AG04450 (cell line): Measurements from ENCODE around the gene CDC42EP3. TPM values are rescaled to one million over a fixed set of nuclear protein-coding genes. Genes with fewer than 3 reads are reported as not detected.

Experiments
- CTCF ChIA-PET: fragments of 300-600, 350-600 bp; formaldehyde crosslinking; extraction: SDS; loops from one replicate; lab custom pipeline; 2022; ENCODE audit warnings: antibody characterized with exemption, inconsistent platforms; lab: Charles Lee
- POLR2A ChIA-PET: fragments of 350-600 bp; formaldehyde crosslinking; extraction: SDS; loops from one replicate; lab custom pipeline; 2021; ENCODE audit warnings: antibody characterized with exemption, inconsistent platforms; lab: Yijun Ruan, JAX
- DNase-seq: peaks from one replicate; pipeline ENCODE4 v3.0.0-alpha.2; 2011; ENCODE audit warnings: low read depth, low spot score
- H3K27ac ChIP-seq: one replicate; pipeline ENCODE4 v1.5.1; 2012; ENCODE audit warnings: low read depth, low read length, control low read depth
- H3K27me3 ChIP-seq: one replicate; pipeline ENCODE4 v1.6.0; 2012; ENCODE audit warnings: low read length; ENCODE audit not compliant: control insufficient read depth, insufficient read depth
- H3K4me3 ChIP-seq: 2 replicates; pipeline ENCODE4 v1.5.1; 2011; ENCODE audit warnings: mild to moderate bottlenecking, low read depth, low read length, control low read depth
- H3K9me3 ChIP-seq: 2 replicates; pipeline ENCODE4 v1.5.1; 2012; ENCODE audit warnings: low read length; ENCODE audit not compliant: control insufficient read depth, insufficient read depth
- polyA plus RNA-seq: library from polyadenylated mRNA; depleted of rRNA; stranded (reverse); fragments of >200 nt; gene quantifications from 2 replicates; pipeline ENCODE4 v1.2.3, GENCODE V29; 2011
- TF ChIP-seq, protein P1 (sequence below): IDR thresholded peaks from 2 replicates; pipeline ENCODE4 v1.5.1; 2011; ENCODE audit warnings: low read depth, low read length, control low read depth, inconsistent platforms

The CDC42EP3 gene
- polyA plus RNA-seq, 1 experiment = 245 TPM

DNA sequence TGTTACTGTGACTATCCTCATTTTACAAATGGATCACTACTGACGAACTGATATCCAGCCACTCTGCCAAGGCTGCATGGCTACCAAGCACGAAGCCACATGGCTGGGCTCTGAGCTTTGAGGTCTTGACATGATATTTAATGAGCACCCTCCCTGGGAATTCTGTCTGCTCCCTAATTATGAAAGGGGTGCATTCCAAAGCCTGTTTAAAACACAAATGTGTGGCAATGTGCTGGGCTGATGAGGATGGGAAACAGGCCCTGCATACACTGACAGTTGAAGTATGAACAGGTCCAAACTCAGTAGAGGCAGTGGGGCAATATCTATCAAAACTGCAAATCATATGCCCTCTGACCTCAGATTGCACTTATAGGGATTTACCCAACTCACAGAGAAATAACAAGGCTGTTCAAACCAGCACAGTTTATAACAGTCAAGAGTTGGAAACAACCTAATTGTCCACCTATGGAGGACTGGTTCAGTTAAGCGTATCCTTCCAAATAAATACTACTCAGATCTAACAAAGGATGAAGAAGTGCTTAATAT is 20.8 kb downstream of the CDC42EP3 start:
- no peaks in the 10 kb centered on the region for H3K27me3 ChIP-seq
- no peak overlapping the region for H3K27ac ChIP-seq
- TF ChIP-seq, protein P1, sequence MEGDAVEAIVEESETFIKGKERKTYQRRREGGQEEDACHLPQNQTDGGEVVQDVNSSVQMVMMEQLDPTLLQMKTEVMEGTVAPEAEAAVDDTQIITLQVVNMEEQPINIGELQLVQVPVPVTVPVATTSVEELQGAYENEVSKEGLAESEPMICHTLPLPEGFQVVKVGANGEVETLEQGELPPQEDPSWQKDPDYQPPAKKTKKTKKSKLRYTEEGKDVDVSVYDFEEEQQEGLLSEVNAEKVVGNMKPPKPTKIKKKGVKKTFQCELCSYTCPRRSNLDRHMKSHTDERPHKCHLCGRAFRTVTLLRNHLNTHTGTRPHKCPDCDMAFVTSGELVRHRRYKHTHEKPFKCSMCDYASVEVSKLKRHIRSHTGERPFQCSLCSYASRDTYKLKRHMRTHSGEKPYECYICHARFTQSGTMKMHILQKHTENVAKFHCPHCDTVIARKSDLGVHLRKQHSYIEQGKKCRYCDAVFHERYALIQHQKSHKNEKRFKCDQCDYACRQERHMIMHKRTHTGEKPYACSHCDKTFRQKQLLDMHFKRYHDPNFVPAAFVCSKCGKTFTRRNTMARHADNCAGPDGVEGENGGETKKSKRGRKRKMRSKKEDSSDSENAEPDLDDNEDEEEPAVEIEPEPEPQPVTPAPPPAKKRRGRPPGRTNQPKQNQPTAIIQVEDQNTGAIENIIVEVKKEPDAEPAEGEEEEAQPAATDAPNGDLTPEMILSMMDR = no peak
- no peak overlapping the region for H3K4me3 ChIP-seq
- H3K9me3 ChIP-seq = peaks cover 6% of the 10 kb centered on the region
- no peak for DNase-seq
- CTCF ChIA-PET = no interaction called here
- POLR2A ChIA-PET = no interaction called here

DNA sequence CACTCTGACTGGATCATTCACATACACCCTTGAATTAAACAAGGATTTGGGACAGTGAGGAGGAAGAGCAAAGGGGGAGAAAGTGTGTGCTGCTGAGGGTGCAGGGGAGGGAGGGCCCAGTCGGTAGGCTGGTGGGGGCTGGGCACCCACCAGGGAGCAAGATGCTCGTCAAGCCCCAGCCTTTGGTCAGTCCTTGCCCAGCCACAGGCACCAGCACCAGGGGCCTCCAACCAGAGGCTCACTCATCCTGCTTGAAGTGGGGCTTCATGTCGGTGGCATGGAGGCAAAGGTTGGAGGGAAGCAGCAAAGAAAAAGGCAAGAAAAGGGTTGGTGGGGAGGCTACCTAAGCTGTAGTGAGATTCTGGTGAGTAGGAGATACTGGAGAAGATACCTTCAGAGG is 21.9 kb downstream of the CDC42EP3 start:
- POLR2A ChIA-PET = no interaction called here
- CTCF ChIA-PET = interaction anchor here (1.1 to 6.4 kb wide), 2 partner anchors 229 to 254 kb away, joined by 3 to 28 read pairs; no protein-coding TSS in a partner anchor
- H3K27ac ChIP-seq = no peak overlapping the region

DNA sequence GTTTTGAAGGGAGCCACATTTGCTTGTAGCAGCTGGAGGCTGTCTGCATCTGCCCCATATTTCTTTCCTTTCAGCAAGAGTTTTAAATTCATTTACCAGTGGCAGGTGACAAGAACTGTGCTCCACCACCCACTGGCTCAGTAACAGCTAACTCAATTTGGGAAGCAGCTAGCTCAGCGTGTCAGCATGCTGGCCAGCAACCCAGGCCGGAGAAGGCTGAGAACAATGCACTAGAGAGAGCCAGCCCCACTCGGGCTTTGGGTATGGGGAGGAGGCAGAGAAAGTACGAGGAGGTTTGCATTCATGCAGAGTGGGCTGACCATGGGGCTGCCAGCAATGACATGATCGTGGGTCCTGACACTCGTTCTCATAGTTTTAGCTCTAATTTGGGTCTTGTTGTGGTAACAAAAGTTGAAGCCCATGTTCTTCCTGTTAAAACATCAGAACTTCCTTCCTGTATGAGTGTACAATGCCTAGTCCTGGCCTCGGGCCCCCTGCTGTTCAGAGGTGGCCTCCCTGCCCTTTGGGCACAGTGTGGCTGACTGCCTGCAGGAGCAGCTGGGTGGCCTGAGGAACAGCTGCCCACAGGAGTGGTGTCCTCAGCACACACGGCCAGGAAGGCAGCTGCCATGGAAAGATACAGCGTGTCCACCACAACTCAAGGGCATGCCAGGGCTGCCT is 23.0 kb downstream of the CDC42EP3 start:
- ChIA-PET CTCF (interaction anchor here (0.6 to 6.4 kb wide), 4 partner anchors 165 to 252 kb away, joined by 3 to 28 read pairs (median 4); no protein-coding TSS in a partner anchor), POLR2A (no interaction called here)
- H3K27ac ChIP-seq = peak overlapping the region; percentile 41

More for the DNA sequence above, 21.9 kb downstream of the CDC42EP3 start:
- DNase-seq = no peak
- TF ChIP-seq, protein P1 = no peak
- Histone ChIP-seq H3K27me3 (no peaks in the 10 kb centered on the region), H3K4me3 (no peak overlapping the region), H3K9me3 (peaks cover 6% of the 10 kb centered on the region)

DNA sequence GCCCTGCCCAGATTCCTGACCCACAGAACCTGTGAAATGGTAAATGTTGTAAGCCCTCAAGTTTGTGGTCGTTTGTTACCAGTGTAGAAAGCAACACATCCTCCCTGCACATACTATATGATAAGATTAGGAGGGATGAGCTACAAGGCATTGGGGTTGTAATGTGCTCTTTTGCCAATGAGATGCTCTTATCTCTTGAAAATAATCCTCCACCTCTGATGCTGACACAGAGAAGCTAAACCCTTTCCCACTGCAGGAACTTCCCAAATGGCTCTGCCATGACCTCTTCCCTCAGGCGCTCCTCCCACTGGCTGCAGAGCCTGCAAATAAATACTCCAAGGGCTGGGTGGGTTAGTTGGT is 23.5 kb downstream of the CDC42EP3 start:
- H3K27ac ChIP-seq = peak overlapping the region; percentile 35
- H3K27me3 ChIP-seq = no peaks in the 10 kb centered on the region
- POLR2A ChIA-PET = no interaction called here
- peaks cover 6% of the 10 kb centered on the region for H3K9me3 ChIP-seq
- TF ChIP-seq, protein P1 = no peak
- CTCF ChIA-PET = interaction anchor here (1.0 to 6.4 kb wide), 2 partner anchors 230 to 233 kb away, joined by 4 to 28 read pairs; no protein-coding TSS in a partner anchor
- H3K4me3 ChIP-seq = no peak overlapping the region
- no peak for DNase-seq

More for the DNA sequence above, 23.0 kb downstream of the CDC42EP3 start:
- TF ChIP-seq, protein P1 = peak; percentile 9; the same call in 1 of the 2 replicates
- no peaks in the 10 kb centered on the region for H3K27me3 ChIP-seq
- no peak for DNase-seq
- no peak overlapping the region for H3K4me3 ChIP-seq
- H3K9me3 ChIP-seq = peaks cover 6% of the 10 kb centered on the region

DNA sequence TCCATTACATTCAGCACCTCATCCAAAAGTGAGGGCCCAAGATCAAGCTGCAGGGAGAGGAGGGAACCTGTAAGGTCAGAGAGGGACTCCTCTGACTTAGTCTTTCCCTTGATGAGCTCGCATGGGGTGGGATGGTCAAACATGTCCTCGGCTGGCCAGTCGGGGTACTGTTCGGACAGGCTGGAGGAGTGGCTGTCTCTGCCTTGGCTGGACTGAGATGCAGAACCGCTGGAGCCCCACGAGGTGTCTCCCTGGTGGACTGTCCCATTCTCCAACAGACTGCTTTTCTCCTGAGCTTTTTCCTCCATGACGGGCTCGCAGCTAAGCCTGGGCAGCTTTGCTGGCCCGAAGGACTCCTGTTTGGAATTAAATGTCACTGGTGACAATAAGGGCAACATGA is 25.6 kb downstream of the CDC42EP3 start:
- Histone ChIP-seq H3K27me3 (no peaks in the 10 kb centered on the region), H3K27ac (peak overlapping the region; percentile 53), H3K4me3 (no peak overlapping the region), H3K9me3 (peaks cover 6% of the 10 kb centered on the region)
- no peak for DNase-seq
- POLR2A ChIA-PET = interaction anchor here (0.7 kb wide), 1 partner anchor 123 kb away, joined by 3 read pairs; no protein-coding TSS in a partner anchor
- TF ChIP-seq, protein P1 = no peak
- CTCF ChIA-PET = interaction anchor here (0.5 to 6.4 kb wide), 5 partner anchors 15 to 463 kb away, joined by 3 to 28 read pairs (median 5); no protein-coding TSS in a partner anchor
